Muscle layer of duodenum (tissue), 2 donors: ENCODE measurements around the gene DMRTC2.

Experiments
- H3K27ac ChIP-seq: one replicate; pipeline ENCODE4 v1.7.0; 2013; ENCODE audit warnings: mild to moderate bottlenecking, low read length
- H3K27me3 ChIP-seq: one replicate; pipeline ENCODE4 v1.7.0; 2013; ENCODE audit warnings: low read depth, mild to moderate bottlenecking, control low read depth, low read length
- H3K36me3 ChIP-seq, 2 donors: one replicate each; pipeline ENCODE4 v1.7.0; 2013; ENCODE audit warnings: low read length in 2 of 2, control low read depth in 1 of 2, mild to moderate bottlenecking in 1 of 2; ENCODE audit not compliant: insufficient read depth in 2 of 2, control insufficient read depth in 1 of 2
- H3K4me1 ChIP-seq, 2 donors: one replicate each; pipeline ENCODE4 v1.7.0; 2013; ENCODE audit warnings: low read length in 2 of 2, mild to moderate bottlenecking in 2 of 2, control low read depth in 1 of 2, moderate library complexity in 1 of 2; ENCODE audit not compliant: insufficient read depth in 2 of 2, control insufficient read depth in 1 of 2
- H3K4me3 ChIP-seq, 2 donors: one replicate each; pipeline ENCODE4 v1.7.0; 2013; ENCODE audit warnings: low read length in 2 of 2, low read depth in 1 of 2, mild to moderate bottlenecking in 1 of 2
- H3K9me3 ChIP-seq, 2 donors: one replicate each; pipeline ENCODE4 v1.7.0; 2013; ENCODE audit warnings: low read length in 2 of 2, control low read depth in 1 of 2, mild to moderate bottlenecking in 1 of 2; ENCODE audit not compliant: control insufficient read depth in 1 of 2
- donor health status: healthy.

Gene DMRTC2

GRCh38 chr19:41811981-41812380, 32.9 kb upstream of the DMRTC2 start:
- Histone ChIP-seq H3K4me3 (no peak overlapping the region), H3K4me1 (no peaks in the 10 kb centered on the region), H3K27ac (no peak overlapping the region), H3K36me3 (no peaks in the 10 kb centered on the region), H3K9me3 (no peaks in the 10 kb centered on the region), H3K27me3 (no peaks in the 10 kb centered on the region)

- Histone ChIP-seq H3K4me3 (no peak overlapping the region), H3K36me3 (no peaks in the 10 kb centered on the region), H3K27ac (no peak overlapping the region), H3K9me3 (no peaks in the 10 kb centered on the region), H3K27me3 (no peaks in the 10 kb centered on the region), H3K4me1 (no peaks in the 10 kb centered on the region)
Observed at GRCh38 chr19:41813911-41814310, 30.9 kb upstream of the DMRTC2 start.

- no peaks in the 10 kb centered on the region for H3K36me3 ChIP-seq
- no peak overlapping the region for H3K27ac ChIP-seq
- no peaks in the 10 kb centered on the region for H3K9me3 ChIP-seq
- H3K4me1 ChIP-seq = no peaks in the 10 kb centered on the region
- no peak overlapping the region for H3K4me3 ChIP-seq
- no peaks in the 10 kb centered on the region for H3K27me3 ChIP-seq
Observed at GRCh38 chr19:41815301-41815700, 29.5 kb upstream of the DMRTC2 start.

GRCh38 chr19:41816761-41817160, 28.1 kb upstream of the DMRTC2 start:
- H3K4me1 ChIP-seq = no peaks in the 10 kb centered on the region
- H3K36me3 ChIP-seq = no peaks in the 10 kb centered on the region
- H3K27me3 ChIP-seq = no peaks in the 10 kb centered on the region
- H3K27ac ChIP-seq = no peak overlapping the region
- no peak overlapping the region for H3K4me3 ChIP-seq
- no peaks in the 10 kb centered on the region for H3K9me3 ChIP-seq

- H3K27ac ChIP-seq = no peak overlapping the region
- no peaks in the 10 kb centered on the region for H3K9me3 ChIP-seq
- H3K4me1 ChIP-seq = no peaks in the 10 kb centered on the region
- no peaks in the 10 kb centered on the region for H3K27me3 ChIP-seq
- H3K36me3 ChIP-seq = no peaks in the 10 kb centered on the region
- no peak overlapping the region for H3K4me3 ChIP-seq
Observed at GRCh38 chr19:41821003-41821735, 23.7 kb upstream of the DMRTC2 start.

GRCh38 chr19:41837981-41838708, 6.7 kb upstream of the DMRTC2 start:
- no peak overlapping the region for H3K27ac ChIP-seq
- peaks cover 3% of the 10 kb centered on the region for H3K27me3 ChIP-seq
- H3K9me3 ChIP-seq = no peaks in the 10 kb centered on the region
- no peaks in the 10 kb centered on the region for H3K36me3 ChIP-seq
- H3K4me1 ChIP-seq = no peaks in the 10 kb centered on the region
- no peak overlapping the region for H3K4me3 ChIP-seq

- Histone ChIP-seq H3K27me3 (peaks cover 3% of the 10 kb centered on the region), H3K4me1 (no peaks in the 10 kb centered on the region), H3K9me3 (no peaks in the 10 kb centered on the region), H3K4me3 (no peak overlapping the region), H3K27ac (no peak overlapping the region), H3K36me3 (no peaks in the 10 kb centered on the region)
Observed at GRCh38 chr19:41839211-41839610, 5.6 kb upstream of the DMRTC2 start.

- H3K4me3 ChIP-seq = no peak overlapping the region
- H3K27ac ChIP-seq = no peak overlapping the region
- H3K27me3 ChIP-seq = no peaks in the 10 kb centered on the region
- no peaks in the 10 kb centered on the region for H3K36me3 ChIP-seq
- H3K9me3 ChIP-seq = no peaks in the 10 kb centered on the region
- H3K4me1 ChIP-seq = no peaks in the 10 kb centered on the region
Observed at GRCh38 chr19:41843371-41843770, 1.5 kb upstream of the DMRTC2 start.

- no peak within 1 kb of the TSS for H3K27ac ChIP-seq
- no peaks in the 10 kb centered on the region for H3K9me3 ChIP-seq
- no peak within 1 kb of the TSS for H3K4me3 ChIP-seq
- H3K36me3 ChIP-seq = no peaks in the 10 kb centered on the region
- H3K4me1 ChIP-seq = no peaks in the 10 kb centered on the region
- H3K27me3 ChIP-seq = no peaks in the 10 kb centered on the region
Observed at GRCh38 chr19:41844601-41845000, 241 bp upstream of the DMRTC2 start, which contains the start of gene LYPD4. TSS of gene LYPD4 (minus strand) at chr19:41844683. CDS start at chr19:41839285, 5,398 bp downstream.

GRCh38 chr19:41845051-41845590, 279 bp downstream of the DMRTC2 start:
- Histone ChIP-seq H3K9me3 (no peaks in the 10 kb centered on the region), H3K27ac (no peak overlapping the region), H3K4me3 (no peak overlapping the region), H3K27me3 (no peaks in the 10 kb centered on the region), H3K4me1 (no peaks in the 10 kb centered on the region), H3K36me3 (no peaks in the 10 kb centered on the region)

GRCh38 chr19:41847351-41848105, 2.7 kb downstream of the DMRTC2 start:
- Histone ChIP-seq H3K4me3 (no peak overlapping the region), H3K27me3 (no peaks in the 10 kb centered on the region), H3K36me3 (no peaks in the 10 kb centered on the region), H3K4me1 (no peaks in the 10 kb centered on the region), H3K27ac (no peak overlapping the region), H3K9me3 (no peaks in the 10 kb centered on the region)
